B cell (primary cell): ENCODE data around the gene SLC16A6. TPM values are rescaled to one million over a fixed set of nuclear protein-coding genes. Genes with fewer than 3 reads are reported as not detected.
"Not testable (repeated sequence)": the region's sequence is repeated elsewhere in the genome, so short reads cannot be mapped to it uniquely, and the experiment has no call there.

Source experiments
- ATAC-seq: fragments of 200-7000 bp; cut with Tn5 transposase; one replicate; pipeline ENCODE4 v1.10.0; 2021; ENCODE audit warnings: low read depth, mild to moderate bottlenecking, moderate number of reproducible peaks, moderate library complexity
- CTCF ChIA-PET: fragments of 350-600 bp; sonication (Branson Sonifier 250); formaldehyde crosslinking; loops from one replicate; lab custom pipeline; 2021; ENCODE audit warnings: antibody characterized with exemption, inconsistent platforms; lab: Charles Lee
- POLR2A ChIA-PET: fragments of 350-600 bp; sonication (Branson Sonifier 250); formaldehyde crosslinking; loops from one replicate; lab custom pipeline; 2021; ENCODE audit warnings: antibody characterized with exemption; lab: Charles Lee
- DNase-seq: peaks from one replicate; pipeline ENCODE4 v3.0.0; 2013
- H2AFZ ChIP-seq: 2 replicates; pipeline ENCODE4 v1.6.1; 2012; ENCODE audit warnings: mild to moderate bottlenecking, low read depth, low read length; ENCODE audit not compliant: insufficient read depth, poor library complexity, severe bottlenecking
- H3K27ac ChIP-seq, 2 donors: 1 replicate in 1 of 2; 2 replicates in 1 of 2; pipeline ENCODE4 v1.5.1; 2012 to 2013; ENCODE audit warnings: low read length in 2 of 2, mild to moderate bottlenecking in 2 of 2, moderate library complexity in 1 of 2
- H3K27me3 ChIP-seq, 4 experiments: fragments of 200-600 bp in 1 of 4; sonication (generic) in 1 of 4; replicated peaks in 1 of 4; 1 replicate in 2 of 4; 2 replicates in 2 of 4; pipeline versions ENCODE4 v1.6.1 to v1.7.0; 2013 to 2016; ENCODE audit warnings: low read length in 3 of 4, mild to moderate bottlenecking in 2 of 4, mixed read lengths in 1 of 4, moderate library complexity in 1 of 4; ENCODE audit not compliant: insufficient read depth in 4 of 4, control insufficient read depth in 3 of 4; ENCODE audit errors: control extremely low read depth in 1 of 4
- H3K36me3 ChIP-seq, 2 experiments: replicated peaks in 1 of 2; 1 replicate in 1 of 2; 2 replicates in 1 of 2; pipeline versions ENCODE4 v1.6.1 to v1.7.1; 2013; ENCODE audit warnings: low read length in 1 of 2; ENCODE audit not compliant: insufficient read depth in 2 of 2, control insufficient read depth in 1 of 2; ENCODE audit errors: control extremely low read depth in 1 of 2, extremely low read depth in 1 of 2
- H3K4me1 ChIP-seq, 2 donors: fragments of 200-600 bp in 1 of 2; sonication (generic) in 1 of 2; 1 replicate in 1 of 2; 2 replicates in 1 of 2; pipeline versions ENCODE4 v1.5.1 to v1.6.1; 2013 to 2017; ENCODE audit warnings: low read length in 2 of 2; ENCODE audit not compliant: control insufficient read depth in 2 of 2, insufficient read depth in 2 of 2
- H3K4me2 ChIP-seq: replicated peaks from 2 replicates; pipeline ENCODE3; 2012; ENCODE audit warnings: mild to moderate bottlenecking, low read depth, low read length; ENCODE audit not compliant: poor library complexity, severe bottlenecking
- H3K4me3 ChIP-seq, 5 experiments: fragments of 200-600 bp in 1 of 5; sonication (generic) in 1 of 5; 1 replicate in 3 of 5; 2 replicates in 2 of 5; pipeline versions ENCODE4 v1.5.1 to v1.7.0; 2011 to 2016; ENCODE audit warnings: low read length in 4 of 5, mild to moderate bottlenecking in 4 of 5, low read depth in 2 of 5, control low read depth in 1 of 5, moderate library complexity in 1 of 5; ENCODE audit not compliant: insufficient read depth in 1 of 5; ENCODE audit errors: control extremely low read depth in 1 of 5, extremely low read depth in 1 of 5
- H3K79me2 ChIP-seq: fragments of 200-600 bp; sonication (generic); one replicate; pipeline ENCODE4 v1.6.0; 2016; ENCODE audit warnings: low read length; ENCODE audit not compliant: control insufficient read depth, insufficient read depth
- H3K9ac ChIP-seq: fragments of 200-600 bp; sonication (generic); 2 replicates; pipeline ENCODE4 v1.6.1; 2017; ENCODE audit warnings: mild to moderate bottlenecking, low read length, moderate library complexity
- H3K9me3 ChIP-seq, 3 donors: one replicate each; pipeline versions ENCODE4 v1.6.1 to v1.7.1; 2013; ENCODE audit warnings: low read length in 2 of 3; ENCODE audit not compliant: control insufficient read depth in 2 of 3, insufficient read depth in 1 of 3; ENCODE audit errors: control extremely low read depth in 1 of 3
- H4K20me1 ChIP-seq: 2 replicates; pipeline ENCODE4 v1.6.0; 2012; ENCODE audit warnings: mild to moderate bottlenecking, low read length; ENCODE audit not compliant: insufficient read depth, control insufficient read depth, poor library complexity, severe bottlenecking
- H3K27ac Mint-ChIP-seq: one replicate; pipeline ENCODE4 v1.8.0; 2021; ENCODE audit warnings: mixed read lengths
- H3K27me3 Mint-ChIP-seq: one replicate; pipeline ENCODE4 v1.8.0; 2021; ENCODE audit warnings: mixed read lengths
- H3K4me1 Mint-ChIP-seq: one replicate; pipeline ENCODE4 v1.8.0; 2021; ENCODE audit warnings: mixed read lengths
- H3K4me3 Mint-ChIP-seq: one replicate; pipeline ENCODE4 v1.8.0; 2021; ENCODE audit warnings: mixed read lengths
- H3K9me3 Mint-ChIP-seq: one replicate; pipeline ENCODE4 v1.8.0; 2022; ENCODE audit warnings: mixed read lengths; ENCODE audit not compliant: insufficient read depth
- EZH2 ChIP-seq: IDR thresholded peaks from 2 replicates; pipeline ENCODE4 v1.6.1; 2012; ENCODE audit warnings: borderline replicate concordance, low read depth, mild to moderate bottlenecking, moderate library complexity, low read length; ENCODE audit not compliant: insufficient read depth, poor library complexity, severe bottlenecking
- WGBS: methylation state at CpG from one replicate; pipeline ENCODE4 v1.1.5; 2013; ENCODE audit warnings: missing lambda C conversion rate; ENCODE audit not compliant: insufficient coverage; 5-methylcytosine and 5-hydroxymethylcytosine counted together
- intact Hi-C: fragments of 100-400 bp; cut with micrococcal nuclease; formaldehyde crosslinking; loops from one replicate; pipeline ENCODE4 v1.10.0; 2022
- polyA plus RNA-seq: library from polyadenylated mRNA; depleted of rRNA; stranded (reverse); fragments of >200 nt; gene quantifications from 2 replicates; pipeline ENCODE4 v1.2.3, GENCODE V29; 2012
- total RNA-seq, 2 donors: library from RNA; stranded (reverse); fragments of 120-200 nt in 1 of 2; gene quantifications; 1 replicate in 1 of 2; 2 replicates in 1 of 2; pipeline versions ENCODE4 v1.2.3 to v1.2.4, GENCODE V29; 2013 to 2022
- TF ChIP-seq, protein P1 (sequence below): fragments of 200-600 bp; IDR thresholded peaks from one replicate; pipeline ENCODE4 v1.8.0; 2022; ENCODE audit warnings: antibody characterized with exemption, mild to moderate bottlenecking

SLC16A6 gene
- total and polyA plus RNA-seq, 2 donors (not counting 1 experiment from before 2014, with no cell fraction given) = 1.1 to 3.8 TPM

DNA sequence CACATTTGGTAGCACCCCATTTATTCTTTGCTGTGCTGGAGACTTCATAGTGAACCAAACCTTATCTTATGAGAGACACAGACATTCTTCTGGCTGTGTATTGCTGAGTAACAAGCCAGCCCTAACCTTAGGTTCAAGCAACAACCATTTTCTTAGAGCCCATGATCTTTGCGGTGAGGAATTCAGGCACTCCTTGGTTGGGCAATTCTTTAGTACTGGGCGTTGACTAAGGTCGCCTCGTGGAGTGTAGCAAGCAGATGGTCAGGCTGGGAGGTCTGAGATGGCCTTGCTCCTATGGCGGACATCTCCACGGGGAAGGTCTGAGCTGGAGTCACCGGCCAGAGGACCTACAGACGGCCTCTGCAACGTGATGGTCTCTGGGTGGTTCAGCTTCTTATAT, 43.5 kb upstream of the SLC16A6 start:
- DNase-seq = no peak
- no peaks in the 10 kb centered on the region for H3K36me3 ChIP-seq
- 95% methylated on average over 9 of the region's 9 CpGs for WGBS

DNA sequence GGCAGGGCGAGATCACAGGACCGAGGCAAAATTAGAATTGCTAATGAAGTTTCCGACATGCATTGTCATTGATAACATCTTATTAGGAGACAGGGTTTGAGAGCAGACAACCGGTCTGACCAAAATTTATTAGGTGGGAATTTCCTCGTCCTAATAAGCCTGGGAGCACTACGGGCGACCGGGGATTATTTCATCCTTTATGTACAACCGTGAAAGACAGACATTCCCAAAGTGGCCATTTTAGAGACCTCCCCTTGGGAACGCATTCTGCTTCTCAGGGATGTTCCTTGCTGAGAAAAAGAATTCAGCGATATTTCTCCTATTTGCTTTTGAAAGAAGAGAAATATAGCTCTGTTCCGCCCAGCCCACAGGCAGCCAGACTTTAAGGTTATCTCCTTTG, 41.0 kb upstream of the SLC16A6 start:
- DNase-seq, H3K27ac ChIP-seq, H3K27ac Mint-ChIP-seq, ATAC-seq, H3K36me3 ChIP-seq, POLR2A ChIA-PET, H3K79me2 ChIP-seq, intact Hi-C loops, H3K27me3 Mint-ChIP-seq, CTCF ChIA-PET, H2AFZ ChIP-seq, H3K9me3 Mint-ChIP-seq, H3K4me1 Mint-ChIP-seq, H3K4me3 ChIP-seq, H3K4me3 Mint-ChIP-seq, H3K9ac ChIP-seq, H3K4me1 ChIP-seq, H3K27me3 ChIP-seq, H3K4me2 ChIP-seq, H4K20me1 ChIP-seq: not testable (repeated sequence)
- peaks cover 1 to 49% (median 5%) of the 10 kb centered on the region in 3 donors for H3K9me3 ChIP-seq
- WGBS = 96% methylated on average over 12 of the region's 12 CpGs

More for the DNA sequence above, 43.5 kb upstream of the SLC16A6 start:
- Histone ChIP-seq H4K20me1 (no peaks in the 10 kb centered on the region), H3K27me3 (no peaks in the 10 kb centered on the region), H3K9ac (no peak overlapping the region), H3K4me3 (no peak overlapping the region), H3K79me2 (no peaks in the 10 kb centered on the region), H3K4me2 (no peak overlapping the region), H3K9me3 (peaks cover 1 to 43% (median 5%) of the 10 kb centered on the region in 3 donors), H2AFZ (no peak overlapping the region), H3K4me1 (no peaks in the 10 kb centered on the region), H3K27ac (no peak overlapping the region)
- no peaks in the 10 kb centered on the region for H3K4me1 Mint-ChIP-seq
- TF ChIP-seq, protein P1, sequence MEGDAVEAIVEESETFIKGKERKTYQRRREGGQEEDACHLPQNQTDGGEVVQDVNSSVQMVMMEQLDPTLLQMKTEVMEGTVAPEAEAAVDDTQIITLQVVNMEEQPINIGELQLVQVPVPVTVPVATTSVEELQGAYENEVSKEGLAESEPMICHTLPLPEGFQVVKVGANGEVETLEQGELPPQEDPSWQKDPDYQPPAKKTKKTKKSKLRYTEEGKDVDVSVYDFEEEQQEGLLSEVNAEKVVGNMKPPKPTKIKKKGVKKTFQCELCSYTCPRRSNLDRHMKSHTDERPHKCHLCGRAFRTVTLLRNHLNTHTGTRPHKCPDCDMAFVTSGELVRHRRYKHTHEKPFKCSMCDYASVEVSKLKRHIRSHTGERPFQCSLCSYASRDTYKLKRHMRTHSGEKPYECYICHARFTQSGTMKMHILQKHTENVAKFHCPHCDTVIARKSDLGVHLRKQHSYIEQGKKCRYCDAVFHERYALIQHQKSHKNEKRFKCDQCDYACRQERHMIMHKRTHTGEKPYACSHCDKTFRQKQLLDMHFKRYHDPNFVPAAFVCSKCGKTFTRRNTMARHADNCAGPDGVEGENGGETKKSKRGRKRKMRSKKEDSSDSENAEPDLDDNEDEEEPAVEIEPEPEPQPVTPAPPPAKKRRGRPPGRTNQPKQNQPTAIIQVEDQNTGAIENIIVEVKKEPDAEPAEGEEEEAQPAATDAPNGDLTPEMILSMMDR = no peak
- TF ChIP-seq EZH2 = no peak
- ChIA-PET POLR2A (no interaction called here), CTCF (no interaction called here)
- no peak overlapping the region for H3K27ac Mint-ChIP-seq
- intact Hi-C loops = no loop called here
- no peak for ATAC-seq
- H3K9me3 Mint-ChIP-seq = peaks cover 2% of the 10 kb centered on the region
- H3K27me3 Mint-ChIP-seq = no peaks in the 10 kb centered on the region
- no peak overlapping the region for H3K4me3 Mint-ChIP-seq
